ENCODE data around the gene MPP7.
A peak's percentile ranks its signal among the peaks of the same experiment; 100 is the strongest.

Gene MPP7

GRCh38 chr10:28304032-28304571 is 1.2 kb upstream of the MPP7 start:
- DNase-seq: no peak

GRCh38 chr10:28302012-28302637 is 739 bp downstream of the MPP7 start:
- no peak for DNase-seq

- DNase-seq: no peak
Measured at GRCh38 chr10:28300027-28300426, 2.8 kb downstream of the MPP7 start.

DNA sequence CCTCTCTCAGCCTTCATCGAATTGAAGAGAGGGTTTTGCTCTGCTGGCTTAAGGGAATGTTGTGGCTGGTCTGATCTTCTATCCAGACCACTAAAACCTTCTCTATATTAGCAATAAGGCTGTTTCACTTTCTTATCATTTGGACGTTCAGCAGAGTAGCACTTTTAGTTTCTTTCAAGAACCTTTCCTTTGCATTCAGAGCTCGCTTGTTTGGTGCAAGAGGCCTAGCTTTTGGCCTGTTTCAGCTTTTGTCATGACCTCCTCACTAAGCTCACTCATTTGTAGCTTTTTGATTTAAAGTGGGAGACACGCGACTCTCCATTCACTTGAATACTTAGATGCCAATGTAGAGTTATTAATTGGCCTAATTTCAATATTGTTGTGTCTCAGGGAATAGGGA is 3.9 kb downstream of the MPP7 start:
- no peak for DNase-seq

- DNase-seq: no peak
Measured at GRCh38 chr10:28296023-28296422, 6.8 kb downstream of the MPP7 start.

- DNase-seq: no peak
Measured at GRCh38 chr10:28295336-28295735, 7.5 kb downstream of the MPP7 start.

GRCh38 chr10:28294809-28295208 is 8.1 kb downstream of the MPP7 start:
- DNase-seq: no peak

- no peak for DNase-seq
Measured at GRCh38 chr10:28294169-28294532, 8.7 kb downstream of the MPP7 start.

- no peak for DNase-seq
Measured at GRCh38 chr10:28293236-28294168, 9.4 kb downstream of the MPP7 start.

DNA sequence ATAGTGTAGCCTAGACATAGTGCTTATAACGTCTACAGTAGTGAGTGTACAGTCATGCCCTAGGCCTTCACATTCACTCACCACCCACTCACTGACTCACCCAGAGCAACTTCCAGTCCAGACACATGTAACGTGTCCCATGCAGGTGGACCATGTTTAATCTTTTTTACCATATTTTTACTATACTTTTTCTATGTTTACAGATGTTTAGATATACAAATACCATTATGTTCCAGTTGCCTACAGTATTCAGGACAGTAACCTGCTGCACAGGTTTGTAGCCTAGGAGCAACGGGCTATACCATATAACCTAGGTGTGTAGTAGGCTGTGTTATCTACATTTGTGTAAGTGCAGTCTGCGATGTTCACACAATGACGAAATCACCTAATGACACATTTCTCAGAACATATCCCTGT is 11.0 kb downstream of the MPP7 start:
- DNase-seq: peak; percentile 80

- no peak for DNase-seq
Measured at GRCh38 chr10:28285816-28286215, 17.0 kb downstream of the MPP7 start.

GRCh38 chr10:28284126-28284525 is 18.7 kb downstream of the MPP7 start:
- no peak for DNase-seq

DNA sequence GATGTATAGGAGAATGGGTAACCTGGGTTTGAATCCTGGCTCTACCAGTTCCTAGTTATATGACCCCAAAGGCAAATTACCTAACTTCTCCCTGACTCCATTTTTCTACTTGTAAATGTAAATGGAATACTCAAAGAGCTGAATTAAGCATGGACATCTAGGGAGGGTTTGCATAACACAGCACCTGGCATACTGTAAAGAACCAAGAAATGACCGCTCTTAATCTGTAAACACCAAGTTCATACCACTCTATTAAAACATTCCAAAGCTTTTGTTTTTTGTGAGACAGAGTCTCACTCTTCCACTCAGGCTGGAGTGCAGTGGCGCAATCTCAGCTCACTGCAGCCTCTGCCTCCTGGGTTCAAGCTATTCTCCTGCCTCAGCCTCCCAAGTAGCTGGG is 19.6 kb downstream of the MPP7 start:
- DNase-seq: no peak

GRCh38 chr10:28282336-28282735 is 20.5 kb downstream of the MPP7 start:
- no peak for DNase-seq

GRCh38 chr10:28281726-28282315 is 21.0 kb downstream of the MPP7 start:
- no peak for DNase-seq

GRCh38 chr10:28280652-28281051 is 22.2 kb downstream of the MPP7 start:
- DNase-seq: peak; percentile 54

DNA sequence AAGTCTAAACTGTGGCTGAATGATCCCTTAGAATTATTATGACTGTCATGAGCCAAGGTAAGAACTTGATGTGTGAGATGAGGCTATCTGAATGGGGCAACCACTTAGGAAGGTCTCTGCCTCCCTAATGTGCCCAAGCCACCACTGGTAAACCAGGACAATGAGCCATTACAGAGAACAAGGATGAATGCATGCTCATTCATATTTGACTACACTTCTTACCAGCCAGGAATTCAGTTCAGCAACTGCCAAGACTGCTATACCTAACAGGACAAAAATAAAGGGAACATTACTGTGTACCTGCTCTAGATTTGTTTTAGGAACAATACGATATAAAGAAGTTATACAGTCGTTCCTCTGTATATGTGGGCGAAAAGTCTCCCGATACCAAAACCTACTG is 23.0 kb downstream of the MPP7 start:
- DNase-seq: no peak

DNA sequence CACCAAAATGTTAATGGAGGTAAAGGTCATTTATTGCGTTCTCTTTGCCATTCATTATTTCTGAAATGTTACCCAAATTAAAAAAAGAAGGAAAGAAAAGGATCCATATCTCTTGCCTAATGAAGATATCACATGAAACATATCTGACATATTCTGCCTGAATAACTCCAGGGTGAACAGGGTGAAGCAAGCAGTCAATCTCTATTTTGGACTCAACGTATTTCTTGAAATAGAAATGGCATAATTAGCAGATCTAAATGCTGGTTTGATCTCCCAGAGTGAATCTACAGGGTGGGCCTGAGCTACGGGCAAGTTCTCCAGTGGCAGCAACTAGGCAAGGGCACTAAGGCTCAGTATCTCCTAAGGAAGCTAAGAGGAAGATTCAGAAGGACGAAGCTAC is 24.0 kb downstream of the MPP7 start:
- DNase-seq: no peak

- DNase-seq: no peak
Measured at GRCh38 chr10:28276384-28276783, 26.5 kb downstream of the MPP7 start.

DNA sequence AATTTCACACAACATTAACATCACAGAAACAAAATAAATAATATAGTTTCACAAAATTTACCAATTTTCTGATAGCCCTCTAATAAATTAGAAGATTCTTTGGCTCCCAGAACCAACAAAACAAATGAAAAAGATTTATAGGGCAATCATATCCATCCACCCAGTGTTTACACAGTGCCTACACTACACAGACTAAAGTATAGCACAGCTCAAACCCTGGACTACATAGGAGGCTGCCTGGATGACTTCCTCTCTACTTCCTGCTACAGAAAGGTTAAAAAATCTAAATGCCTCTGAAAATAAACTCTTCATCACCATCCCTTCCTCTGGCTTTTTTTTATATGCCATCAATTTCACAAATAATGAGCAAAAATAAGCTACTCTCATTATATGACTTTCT is 28.4 kb downstream of the MPP7 start:
- no peak for DNase-seq

DNA sequence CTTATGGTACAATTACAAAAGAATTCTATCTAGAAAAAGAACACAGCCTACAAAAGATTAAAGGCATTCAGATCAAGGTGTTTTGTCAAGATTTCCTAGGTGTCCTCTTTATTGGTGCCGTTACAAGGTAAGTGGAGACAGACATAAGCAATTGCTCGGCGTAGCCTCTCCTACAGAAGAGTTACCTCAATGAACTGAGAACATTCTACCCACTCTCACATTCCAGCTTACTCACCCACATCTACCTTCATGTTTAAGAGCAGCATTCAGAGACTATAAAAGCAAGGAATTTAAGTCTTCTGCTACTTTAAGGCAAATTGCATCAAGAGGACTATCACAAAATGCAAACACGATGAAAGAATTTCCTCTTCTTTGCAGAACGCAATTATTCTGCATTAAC is 29.5 kb downstream of the MPP7 start:
- DNase-seq: no peak

DNA sequence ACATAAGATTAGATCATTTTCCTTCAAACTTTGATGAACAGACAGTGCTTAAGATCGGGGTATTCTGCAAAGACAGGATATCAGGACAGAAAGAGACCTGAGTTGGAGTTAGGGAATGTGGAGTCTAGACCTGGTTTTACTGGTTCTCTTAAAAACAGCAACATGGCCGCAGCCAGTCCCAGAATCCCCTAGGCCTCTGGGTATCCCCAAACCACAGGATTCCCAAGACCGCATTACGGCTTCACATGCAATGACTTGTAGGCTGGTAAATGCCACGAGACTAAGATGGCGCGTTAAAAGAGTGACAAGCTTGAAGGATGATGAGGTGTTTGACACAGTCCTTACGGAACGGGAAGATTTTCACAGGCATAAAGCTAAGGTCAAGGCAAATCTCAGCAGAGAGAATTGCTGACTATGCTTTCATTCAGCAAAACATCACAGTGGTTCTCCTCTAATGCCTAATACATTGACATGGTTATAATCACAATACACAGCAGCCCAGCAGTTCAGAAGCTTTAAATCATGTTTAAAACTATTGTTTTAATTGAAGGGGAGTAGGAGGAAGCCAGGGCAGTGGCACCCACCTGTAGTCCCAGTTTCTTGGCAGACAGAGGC is 32.9 kb downstream of the MPP7 start:
- DNase-seq: no peak

- DNase-seq: no peak
Measured at GRCh38 chr10:28266449-28267224, 36.2 kb downstream of the MPP7 start.

Data from fibroblast of upper back skin (primary cell).